NT2/D1 (cell line): ENCODE measurements around the gene KIF1A.

Experiments used
- DNase-seq: peaks from one replicate; pipeline ENCODE4 v3.0.0-alpha.2; 2011; ENCODE audit warnings: low read depth, low spot score
- H3K27me3 ChIP-seq: 2 replicates; pipeline ENCODE4 v1.6.0; 2011; ENCODE audit warnings: mild to moderate bottlenecking; ENCODE audit not compliant: insufficient read length, insufficient read depth
- H3K36me3 ChIP-seq: 2 replicates; pipeline ENCODE4 v1.6.1; 2011; ENCODE audit warnings: mild to moderate bottlenecking, low read length, mixed read lengths; ENCODE audit not compliant: insufficient read depth, insufficient read length
- H3K4me1 ChIP-seq: 2 replicates; pipeline ENCODE4 v1.5.1; 2011; ENCODE audit not compliant: insufficient read depth, insufficient read length
- H3K4me3 ChIP-seq: 2 replicates; pipeline ENCODE4 v1.5.1; 2011; ENCODE audit warnings: low read depth; ENCODE audit not compliant: insufficient read length
- H3K9ac ChIP-seq: 2 replicates; pipeline ENCODE4 v1.6.0; 2011; ENCODE audit warnings: low read depth; ENCODE audit not compliant: insufficient read length
- H3K9me3 ChIP-seq: 2 replicates; pipeline ENCODE4 v1.5.1; 2011; ENCODE audit warnings: mild to moderate bottlenecking, low read length; ENCODE audit not compliant: insufficient read depth
- SUZ12 ChIP-seq: IDR thresholded peaks from 2 replicates; pipeline ENCODE4 v1.6.1; 2011; ENCODE audit not compliant: insufficient read length, insufficient read depth; ENCODE audit errors: extremely low read depth
- YY1 ChIP-seq: IDR thresholded peaks from 2 replicates; pipeline ENCODE4 v1.6.1; 2011; ENCODE audit not compliant: insufficient read length, insufficient read depth
- ZNF274 ChIP-seq: IDR thresholded peaks from 2 replicates; pipeline ENCODE4 v1.6.1; 2011; ENCODE audit warnings: mild to moderate bottlenecking, low read depth, low read length

Gene KIF1A

DNA sequence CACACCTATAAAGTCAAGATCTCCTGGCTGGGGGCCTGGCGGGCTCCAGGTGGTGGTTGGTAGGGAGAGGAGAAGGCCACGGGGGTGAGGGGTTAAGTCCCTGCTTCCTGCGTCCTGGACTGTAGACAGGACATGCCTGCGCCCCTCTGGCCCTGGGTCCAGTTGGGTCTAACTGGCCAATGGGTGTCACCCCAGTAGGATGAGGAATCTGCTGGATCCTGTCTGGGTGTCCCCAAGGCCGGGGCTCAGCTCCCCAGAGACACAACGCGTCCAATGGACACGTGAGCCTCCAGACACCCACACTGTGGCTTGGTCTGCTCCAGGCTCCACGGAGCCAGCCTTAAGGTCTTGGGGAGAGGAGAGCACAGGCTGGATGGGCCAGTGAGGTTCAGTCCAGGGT lies 108.7 kb downstream of the KIF1A start:
- no peak overlapping the region for H3K9ac ChIP-seq
- TF ChIP-seq ZNF274 (no peak), YY1 (no peak), SUZ12 (no peak)
- H3K27me3 ChIP-seq, result no peaks in the 10 kb centered on the region

DNA sequence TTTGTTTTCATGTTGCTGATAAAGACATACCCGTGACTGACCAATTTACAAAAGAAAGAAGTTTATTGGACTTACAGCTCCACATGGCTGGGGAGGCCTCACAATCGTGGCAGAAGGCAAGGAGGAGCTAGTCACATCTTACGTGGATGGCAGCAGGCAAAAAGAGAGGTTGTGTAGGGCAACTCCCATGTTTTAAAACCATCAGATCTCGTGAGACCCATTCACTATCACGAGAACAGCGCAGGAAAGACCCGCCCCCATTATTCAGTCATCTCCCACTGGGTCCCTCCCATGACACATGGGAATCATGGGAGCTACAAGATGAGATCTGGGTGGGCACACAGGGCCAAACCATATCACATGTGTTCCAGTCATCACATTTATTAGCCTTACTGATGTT lies 111.6 kb downstream of the KIF1A start:
- Histone ChIP-seq H3K9ac (no peak overlapping the region), H3K4me3 (no peak overlapping the region), H3K36me3 (no peaks in the 10 kb centered on the region), H3K27me3 (no peaks in the 10 kb centered on the region), H3K9me3 (no peaks in the 10 kb centered on the region), H3K4me1 (peaks cover 9% of the 10 kb centered on the region)
- DNase-seq, result no peak
- TF ChIP-seq YY1, result no peak
- no peak for TF ChIP-seq SUZ12
- TF ChIP-seq ZNF274, result no peak

More for the DNA sequence above, 108.7 kb downstream of the KIF1A start:
- Histone ChIP-seq H3K4me3 (no peak overlapping the region), H3K36me3 (no peaks in the 10 kb centered on the region), H3K4me1 (peaks cover 8% of the 10 kb centered on the region), H3K9me3 (no peaks in the 10 kb centered on the region)
- no peak for DNase-seq

DNA sequence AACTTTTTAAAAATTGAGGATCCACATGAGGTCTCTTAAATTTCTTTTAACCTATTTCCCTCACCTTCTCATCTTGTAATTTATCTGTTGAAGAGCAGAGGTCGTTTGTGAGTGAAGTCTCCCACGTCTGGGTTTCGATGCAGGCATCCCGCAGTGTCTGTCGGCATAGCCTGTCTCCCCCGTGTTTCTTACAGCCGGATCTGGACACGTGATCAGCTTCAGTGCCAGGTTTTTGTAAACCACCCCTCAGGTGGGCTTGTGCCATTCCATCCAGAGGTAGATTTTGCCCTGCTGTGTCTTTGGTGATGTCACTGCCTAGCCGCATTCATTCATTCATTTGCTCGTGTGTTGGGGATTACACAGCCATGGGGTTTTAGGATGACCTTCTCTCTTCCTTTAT lies 112.2 kb downstream of the KIF1A start:
- Histone ChIP-seq H3K9ac (no peak overlapping the region), H3K36me3 (no peaks in the 10 kb centered on the region), H3K4me3 (no peak overlapping the region), H3K9me3 (no peaks in the 10 kb centered on the region), H3K27me3 (no peaks in the 10 kb centered on the region), H3K4me1 (peaks cover 9% of the 10 kb centered on the region)
- TF ChIP-seq ZNF274 (no peak), SUZ12 (no peak), YY1 (no peak)
- no peak for DNase-seq

DNA sequence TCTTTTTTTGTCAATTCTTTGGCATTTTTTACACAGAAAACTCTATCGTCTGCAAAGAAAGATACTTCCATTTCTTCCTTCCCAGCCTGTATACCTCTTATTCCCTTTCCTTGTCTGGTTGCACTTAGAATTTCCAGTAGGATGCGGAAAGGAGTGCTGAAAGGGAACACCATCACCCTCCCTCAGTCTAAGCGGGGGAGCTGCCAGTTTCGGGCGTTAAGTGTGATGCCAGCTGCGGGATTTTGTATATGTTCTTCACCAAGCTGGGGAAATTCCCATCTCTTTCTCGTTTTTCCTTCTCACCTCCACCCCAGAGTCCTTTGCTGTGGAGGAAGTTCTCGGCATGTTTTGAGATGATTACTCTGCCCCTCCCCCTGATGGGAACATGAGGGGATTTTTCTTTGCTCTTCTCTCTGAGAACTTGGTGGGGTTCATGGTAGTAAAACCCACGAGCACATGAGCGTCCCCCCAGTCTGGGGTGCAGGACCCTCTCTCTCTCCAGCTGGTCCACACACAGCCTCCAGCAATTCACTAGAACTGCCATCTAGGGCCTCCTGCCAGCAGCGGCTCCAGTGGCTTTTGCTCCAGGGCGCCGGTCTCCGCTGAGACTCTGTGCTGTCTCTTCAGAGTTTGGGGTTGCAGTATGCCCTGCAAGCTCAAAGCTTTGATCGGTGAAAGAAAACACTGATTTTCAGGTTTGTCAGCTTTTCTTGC lies 112.8 kb downstream of the KIF1A start:
- no peak for DNase-seq
- Histone ChIP-seq H3K4me3 (no peak overlapping the region), H3K4me1 (peaks cover 9% of the 10 kb centered on the region), H3K9ac (no peak overlapping the region), H3K9me3 (no peaks in the 10 kb centered on the region), H3K27me3 (no peaks in the 10 kb centered on the region), H3K36me3 (no peaks in the 10 kb centered on the region)
- TF ChIP-seq SUZ12 (no peak), ZNF274 (no peak), YY1 (no peak)

DNA sequence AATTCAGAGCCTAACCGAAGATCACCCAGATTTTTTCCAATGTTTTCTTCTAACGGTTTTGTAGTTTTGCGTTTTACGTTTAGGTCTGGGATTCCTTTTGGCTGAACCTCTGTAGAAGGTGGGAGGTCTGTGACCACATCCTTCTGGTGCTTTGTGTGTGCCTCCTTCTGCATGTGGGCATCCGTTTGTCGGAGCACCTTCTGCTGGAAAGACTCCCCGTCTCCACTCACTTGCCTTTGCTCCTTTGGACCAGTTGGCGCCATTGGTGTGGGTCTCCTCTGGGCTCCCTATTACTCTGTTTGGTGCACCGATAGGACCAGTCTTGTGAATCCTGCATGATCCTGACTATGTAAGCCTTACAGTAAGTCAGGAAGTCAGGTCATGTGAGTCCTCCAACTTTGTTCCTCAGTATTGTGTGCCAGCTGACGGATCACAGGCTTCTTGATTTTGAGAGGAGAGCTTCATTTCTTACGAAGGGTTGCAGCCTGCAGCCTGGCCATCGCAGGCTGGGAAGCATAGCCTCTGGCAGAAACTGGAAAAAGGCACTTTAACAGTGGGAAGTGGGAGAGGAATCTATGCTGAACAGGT lies 114.7 kb downstream of the KIF1A start:
- no peak overlapping the region for H3K4me3 ChIP-seq
- no peaks in the 10 kb centered on the region for H3K27me3 ChIP-seq
- no peak overlapping the region for H3K9ac ChIP-seq
- no peak for DNase-seq
- peaks cover 5% of the 10 kb centered on the region for H3K4me1 ChIP-seq
- no peaks in the 10 kb centered on the region for H3K9me3 ChIP-seq
- TF ChIP-seq YY1 (no peak), SUZ12 (no peak), ZNF274 (no peak)
- no peaks in the 10 kb centered on the region for H3K36me3 ChIP-seq

DNA sequence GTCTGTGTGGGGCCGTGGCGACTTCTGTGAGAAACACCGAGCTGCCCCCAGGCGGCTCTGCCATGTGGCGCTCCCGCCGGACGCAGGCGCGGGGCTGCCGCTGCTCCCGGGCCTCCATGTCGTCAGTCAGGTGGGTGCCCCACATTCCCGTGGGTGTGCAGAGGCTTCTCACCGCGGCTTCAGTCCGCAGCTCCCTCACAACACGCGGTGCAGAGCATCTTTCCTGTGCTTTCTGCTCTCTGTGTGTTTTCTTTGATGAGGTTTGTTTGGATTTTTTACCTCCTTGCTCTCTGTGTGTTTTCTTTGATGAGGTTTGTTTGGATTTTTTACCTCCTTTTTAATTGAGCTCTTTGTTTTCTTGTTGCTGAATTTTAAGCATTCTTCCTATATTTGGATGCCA lies 115.4 kb downstream of the KIF1A start:
- H3K4me3 ChIP-seq, result no peak overlapping the region
- no peak for DNase-seq
- no peaks in the 10 kb centered on the region for H3K9me3 ChIP-seq
- H3K4me1 ChIP-seq, result peaks cover 5% of the 10 kb centered on the region
- TF ChIP-seq YY1 (no peak), SUZ12 (no peak), ZNF274 (no peak)
- H3K36me3 ChIP-seq, result no peaks in the 10 kb centered on the region
- no peak overlapping the region for H3K9ac ChIP-seq
- no peaks in the 10 kb centered on the region for H3K27me3 ChIP-seq

DNA sequence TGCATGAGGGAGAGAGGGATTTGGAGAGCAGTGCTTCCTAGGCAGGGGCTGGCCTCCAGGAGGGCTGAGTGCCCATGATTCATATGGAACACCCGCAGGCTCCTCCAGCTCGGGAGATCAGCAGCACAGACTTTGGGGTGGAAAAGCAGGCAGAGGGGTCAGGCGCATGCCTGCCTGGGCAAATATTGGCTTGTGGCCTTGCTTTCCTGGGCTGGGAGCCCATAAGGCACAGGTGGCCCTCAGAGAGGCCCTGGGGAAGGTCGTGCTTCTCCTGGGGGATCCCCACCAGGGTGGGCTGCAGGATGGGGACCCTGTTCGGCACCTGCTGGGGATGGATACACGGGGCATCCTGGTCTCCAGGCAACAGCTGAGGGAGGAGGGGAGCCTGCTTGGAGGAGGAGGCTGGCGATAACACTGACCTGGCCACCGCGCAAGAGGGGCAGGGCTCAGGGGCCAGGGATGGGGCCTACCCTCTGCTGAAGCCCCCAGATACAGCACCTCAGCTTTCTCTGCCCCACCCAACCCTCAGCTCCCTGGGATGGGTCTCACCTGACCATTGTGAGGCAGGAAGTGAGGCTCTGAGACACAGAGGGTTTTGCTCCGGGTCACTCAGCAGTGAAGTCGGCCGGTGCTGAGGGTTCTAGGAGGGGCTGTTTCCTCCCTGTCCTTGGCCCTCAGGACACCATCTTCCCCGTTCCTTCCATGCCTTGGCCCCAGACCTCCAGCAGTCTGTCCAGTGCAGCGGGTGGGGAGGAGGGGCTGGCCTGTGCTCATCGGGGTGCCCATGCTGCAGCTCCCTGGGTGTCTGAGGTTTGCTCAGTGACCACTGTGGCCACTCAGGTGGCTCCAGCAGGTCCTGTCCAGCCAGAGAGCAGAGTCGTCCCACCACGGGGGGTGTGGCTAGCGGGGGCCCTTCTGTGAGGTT lies 116.3 kb downstream of the KIF1A start:
- Histone ChIP-seq H3K36me3 (no peaks in the 10 kb centered on the region), H3K4me3 (no peak overlapping the region), H3K27me3 (no peaks in the 10 kb centered on the region), H3K4me1 (peaks cover 5% of the 10 kb centered on the region), H3K9me3 (no peaks in the 10 kb centered on the region), H3K9ac (no peak overlapping the region)
- no peak for TF ChIP-seq SUZ12
- TF ChIP-seq YY1, result no peak
- TF ChIP-seq ZNF274, result no peak
- no peak for DNase-seq
